ENCODE measurements around the gene ZNF710.

GRCh38 chr15:90043530-90044010, 42.4 kb downstream of the ZNF710 start:
- TF ChIP-seq HDAC2 (IDR thresholded peaks at IDR 0.05) (no peak), MED1 (CRISPR knock-in tag; IDR thresholded peaks at IDR 0.05; ENCODE audit: borderline replicate concordance) (no peak), NFIC (IDR thresholded peaks at IDR 0.05) (no peak)
- TF ChIP-seq, protein P1, sequence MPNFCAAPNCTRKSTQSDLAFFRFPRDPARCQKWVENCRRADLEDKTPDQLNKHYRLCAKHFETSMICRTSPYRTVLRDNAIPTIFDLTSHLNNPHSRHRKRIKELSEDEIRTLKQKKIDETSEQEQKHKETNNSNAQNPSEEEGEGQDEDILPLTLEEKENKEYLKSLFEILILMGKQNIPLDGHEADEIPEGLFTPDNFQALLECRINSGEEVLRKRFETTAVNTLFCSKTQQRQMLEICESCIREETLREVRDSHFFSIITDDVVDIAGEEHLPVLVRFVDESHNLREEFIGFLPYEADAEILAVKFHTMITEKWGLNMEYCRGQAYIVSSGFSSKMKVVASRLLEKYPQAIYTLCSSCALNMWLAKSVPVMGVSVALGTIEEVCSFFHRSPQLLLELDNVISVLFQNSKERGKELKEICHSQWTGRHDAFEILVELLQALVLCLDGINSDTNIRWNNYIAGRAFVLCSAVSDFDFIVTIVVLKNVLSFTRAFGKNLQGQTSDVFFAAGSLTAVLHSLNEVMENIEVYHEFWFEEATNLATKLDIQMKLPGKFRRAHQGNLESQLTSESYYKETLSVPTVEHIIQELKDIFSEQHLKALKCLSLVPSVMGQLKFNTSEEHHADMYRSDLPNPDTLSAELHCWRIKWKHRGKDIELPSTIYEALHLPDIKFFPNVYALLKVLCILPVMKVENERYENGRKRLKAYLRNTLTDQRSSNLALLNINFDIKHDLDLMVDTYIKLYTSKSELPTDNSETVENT (CRISPR knock-in tag; IDR thresholded peaks at IDR 0.05), result no peak
- TF ChIP-seq, protein P2, sequence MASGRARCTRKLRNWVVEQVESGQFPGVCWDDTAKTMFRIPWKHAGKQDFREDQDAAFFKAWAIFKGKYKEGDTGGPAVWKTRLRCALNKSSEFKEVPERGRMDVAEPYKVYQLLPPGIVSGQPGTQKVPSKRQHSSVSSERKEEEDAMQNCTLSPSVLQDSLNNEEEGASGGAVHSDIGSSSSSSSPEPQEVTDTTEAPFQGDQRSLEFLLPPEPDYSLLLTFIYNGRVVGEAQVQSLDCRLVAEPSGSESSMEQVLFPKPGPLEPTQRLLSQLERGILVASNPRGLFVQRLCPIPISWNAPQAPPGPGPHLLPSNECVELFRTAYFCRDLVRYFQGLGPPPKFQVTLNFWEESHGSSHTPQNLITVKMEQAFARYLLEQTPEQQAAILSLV (tag; IDR thresholded peaks at IDR 0.05), result no peak

All from K562 (cell line).